Suprapubic skin (tissue), 4 donors: ENCODE results near the gene KLHDC9.

Experiments used
- POLR2A ChIP-seq, 2 donors: fragments of 450-650 bp; IDR thresholded peaks; one replicate each; pipeline ENCODE4 v1.6.1; 2017; ENCODE audit warnings: antibody characterized with exemption in 2 of 2, mild to moderate bottlenecking in 2 of 2, moderate library complexity in 2 of 2
- POLR2AphosphoS5 ChIP-seq, 3 donors: sonication (generic); formaldehyde crosslinking; IDR thresholded peaks; one replicate each; pipeline ENCODE4 v1.6.1; 2017; ENCODE audit warnings: antibody characterized with exemption in 3 of 3
- TF ChIP-seq, protein P1 (sequence below), 2 donors: fragments of 200-600 bp in 1 of 2; fragments of 450-650 bp in 1 of 2; sonication (generic) in 1 of 2; IDR thresholded peaks; one replicate each; pipeline ENCODE4 v1.5.1; 2016 to 2019; ENCODE audit warnings: antibody characterized with exemption in 2 of 2, mild to moderate bottlenecking in 1 of 2, moderate library complexity in 1 of 2

DNA sequence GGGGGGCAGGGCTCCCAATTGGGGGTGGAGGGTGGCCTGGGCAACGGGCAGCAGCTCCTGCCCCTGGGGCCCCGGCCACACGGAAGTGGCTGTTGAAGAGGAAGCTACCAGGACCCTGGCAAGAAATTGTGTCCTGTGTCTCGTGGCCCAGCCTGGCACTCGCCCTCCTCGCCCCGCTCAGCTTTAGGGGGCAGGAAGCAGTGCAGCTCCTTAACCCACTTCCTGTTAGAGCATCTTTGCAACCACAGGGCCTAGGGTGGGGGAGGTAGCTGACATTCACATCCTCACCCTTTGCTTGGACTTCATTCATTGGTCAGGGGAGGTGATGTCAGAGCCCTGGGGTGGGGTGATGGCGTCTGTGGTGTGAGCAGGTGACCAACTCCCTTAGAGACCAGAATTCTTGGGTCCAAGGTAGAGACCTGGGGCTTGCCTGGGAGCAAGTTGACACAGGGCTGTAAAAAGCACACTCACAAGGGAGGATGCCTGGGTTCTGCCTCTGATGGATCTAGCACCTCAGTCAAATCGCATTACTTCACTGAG is 28.4 kb upstream of the KLHDC9 start, which contains the start of gene ARHGAP30:
- TF ChIP-seq, protein P1, sequence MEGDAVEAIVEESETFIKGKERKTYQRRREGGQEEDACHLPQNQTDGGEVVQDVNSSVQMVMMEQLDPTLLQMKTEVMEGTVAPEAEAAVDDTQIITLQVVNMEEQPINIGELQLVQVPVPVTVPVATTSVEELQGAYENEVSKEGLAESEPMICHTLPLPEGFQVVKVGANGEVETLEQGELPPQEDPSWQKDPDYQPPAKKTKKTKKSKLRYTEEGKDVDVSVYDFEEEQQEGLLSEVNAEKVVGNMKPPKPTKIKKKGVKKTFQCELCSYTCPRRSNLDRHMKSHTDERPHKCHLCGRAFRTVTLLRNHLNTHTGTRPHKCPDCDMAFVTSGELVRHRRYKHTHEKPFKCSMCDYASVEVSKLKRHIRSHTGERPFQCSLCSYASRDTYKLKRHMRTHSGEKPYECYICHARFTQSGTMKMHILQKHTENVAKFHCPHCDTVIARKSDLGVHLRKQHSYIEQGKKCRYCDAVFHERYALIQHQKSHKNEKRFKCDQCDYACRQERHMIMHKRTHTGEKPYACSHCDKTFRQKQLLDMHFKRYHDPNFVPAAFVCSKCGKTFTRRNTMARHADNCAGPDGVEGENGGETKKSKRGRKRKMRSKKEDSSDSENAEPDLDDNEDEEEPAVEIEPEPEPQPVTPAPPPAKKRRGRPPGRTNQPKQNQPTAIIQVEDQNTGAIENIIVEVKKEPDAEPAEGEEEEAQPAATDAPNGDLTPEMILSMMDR (IDR thresholded peaks at IDR 0.05), result no peak
- TF ChIP-seq POLR2A (IDR thresholded peaks at IDR 0.05) (no peak), POLR2AphosphoS5 (IDR thresholded peaks at IDR 0.05) (no peak)
